Measurements from ENCODE around the gene ABHD5. TPM values are rescaled to one million over a fixed set of nuclear protein-coding genes. Genes with fewer than 3 reads are reported as not detected.

ABHD5 gene
- polyA plus RNA-seq, 4 donors = 13.8 to 42.5 (median 28.9) TPM

DNA sequence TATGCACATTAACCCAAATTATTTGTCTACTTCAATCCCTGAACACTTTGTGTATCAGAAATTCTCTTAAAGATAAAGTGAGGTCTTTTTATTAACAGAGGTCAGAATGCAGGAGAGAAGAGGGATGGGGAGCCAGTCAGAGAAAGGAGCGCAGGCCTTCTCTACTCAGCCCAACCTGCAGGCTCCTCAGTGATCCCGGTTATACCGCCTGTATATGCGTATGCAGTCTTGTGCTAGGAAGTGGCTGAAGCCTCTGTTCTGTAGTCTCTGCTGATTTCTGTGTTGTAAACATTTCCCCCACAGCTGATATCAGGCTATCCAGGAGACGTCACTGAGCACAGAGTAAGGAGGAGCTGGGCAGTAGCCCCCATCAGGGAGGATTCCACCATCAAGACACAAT lies 57.9 kb downstream of the ABHD5 start:
- WGBS, 3 donors = 82 to 94% (median 90%) methylated on average over 5 of the region's 5 CpGs
- no peak for DNase-seq
- no peak overlapping the region for H3K27ac ChIP-seq (ENCODE audit: low read depth in 1 of 3, low read length in 2 of 3)
- no peak for FAIRE-seq
- H3K36me3 ChIP-seq (ENCODE audit: control insufficient read depth in 3 of 3, insufficient read depth in 2 of 3, low read depth in 1 of 3, low read length in 3 of 3) = no peaks in the 10 kb centered on the region
- no peak overlapping the region for H3K4me3 ChIP-seq (ENCODE audit: low read depth in 1 of 3, low read length in 3 of 3)
- H3K9me3 ChIP-seq (ENCODE audit: control insufficient read depth in 2 of 2, insufficient read depth in 1 of 2, low read depth in 1 of 2, low read length in 1 of 2) = peaks cover 0 to 15% of the 10 kb centered on the region in 2 donors
- peaks cover 0 to 20% (median 0%) of the 10 kb centered on the region in 3 donors for H3K4me1 ChIP-seq (ENCODE audit: control insufficient read depth in 3 of 3, insufficient read depth in 2 of 3, low read depth in 1 of 3, low read length in 2 of 3)
- H3K27me3 ChIP-seq (ENCODE audit: control insufficient read depth in 3 of 3, insufficient read depth in 3 of 3, low read length in 3 of 3) = no peaks in the 10 kb centered on the region

DNA sequence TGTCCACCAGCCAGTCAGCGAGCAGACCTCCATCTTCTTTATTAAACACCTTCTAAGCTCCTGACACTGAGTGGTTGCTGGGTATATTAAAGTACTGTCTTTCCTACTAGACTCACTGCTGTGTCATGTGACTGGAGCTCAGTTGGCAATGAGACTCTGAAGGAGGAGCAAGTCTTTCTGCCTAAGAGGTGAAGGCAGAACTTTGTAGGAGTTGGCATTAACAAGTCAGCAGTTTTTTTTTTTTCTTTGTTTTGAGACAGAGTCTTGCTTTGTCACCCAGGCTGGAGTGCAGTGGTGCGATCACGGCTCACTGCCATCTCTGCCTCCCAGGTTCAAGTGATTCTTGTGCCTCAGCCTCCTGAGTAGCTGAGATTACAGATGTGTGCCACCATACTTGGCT lies 62.2 kb downstream of the ABHD5 start:
- FAIRE-seq (no peak), DNase-seq (no peak)
- peaks cover 0 to 36% (median 2%) of the 10 kb centered on the region in 3 donors for H3K4me1 ChIP-seq (ENCODE audit: control insufficient read depth in 3 of 3, insufficient read depth in 2 of 3, low read depth in 1 of 3, low read length in 2 of 3)
- H3K36me3 ChIP-seq (ENCODE audit: control insufficient read depth in 3 of 3, insufficient read depth in 2 of 3, low read depth in 1 of 3, low read length in 3 of 3) = no peaks in the 10 kb centered on the region
- no peaks in the 10 kb centered on the region for H3K9me3 ChIP-seq (ENCODE audit: control insufficient read depth in 2 of 2, insufficient read depth in 1 of 2, low read depth in 1 of 2, low read length in 1 of 2)
- H3K4me3 ChIP-seq (ENCODE audit: low read depth in 1 of 3, low read length in 3 of 3) = no peak overlapping the region
- no peaks in the 10 kb centered on the region for H3K27me3 ChIP-seq (ENCODE audit: control insufficient read depth in 3 of 3, insufficient read depth in 3 of 3, low read length in 3 of 3)
- no peak overlapping the region for H3K27ac ChIP-seq (ENCODE audit: low read depth in 1 of 3, low read length in 2 of 3)
- WGBS, 3 donors = 91 to 95% (median 92%) methylated on average over 3 of the region's 3 CpGs

DNA sequence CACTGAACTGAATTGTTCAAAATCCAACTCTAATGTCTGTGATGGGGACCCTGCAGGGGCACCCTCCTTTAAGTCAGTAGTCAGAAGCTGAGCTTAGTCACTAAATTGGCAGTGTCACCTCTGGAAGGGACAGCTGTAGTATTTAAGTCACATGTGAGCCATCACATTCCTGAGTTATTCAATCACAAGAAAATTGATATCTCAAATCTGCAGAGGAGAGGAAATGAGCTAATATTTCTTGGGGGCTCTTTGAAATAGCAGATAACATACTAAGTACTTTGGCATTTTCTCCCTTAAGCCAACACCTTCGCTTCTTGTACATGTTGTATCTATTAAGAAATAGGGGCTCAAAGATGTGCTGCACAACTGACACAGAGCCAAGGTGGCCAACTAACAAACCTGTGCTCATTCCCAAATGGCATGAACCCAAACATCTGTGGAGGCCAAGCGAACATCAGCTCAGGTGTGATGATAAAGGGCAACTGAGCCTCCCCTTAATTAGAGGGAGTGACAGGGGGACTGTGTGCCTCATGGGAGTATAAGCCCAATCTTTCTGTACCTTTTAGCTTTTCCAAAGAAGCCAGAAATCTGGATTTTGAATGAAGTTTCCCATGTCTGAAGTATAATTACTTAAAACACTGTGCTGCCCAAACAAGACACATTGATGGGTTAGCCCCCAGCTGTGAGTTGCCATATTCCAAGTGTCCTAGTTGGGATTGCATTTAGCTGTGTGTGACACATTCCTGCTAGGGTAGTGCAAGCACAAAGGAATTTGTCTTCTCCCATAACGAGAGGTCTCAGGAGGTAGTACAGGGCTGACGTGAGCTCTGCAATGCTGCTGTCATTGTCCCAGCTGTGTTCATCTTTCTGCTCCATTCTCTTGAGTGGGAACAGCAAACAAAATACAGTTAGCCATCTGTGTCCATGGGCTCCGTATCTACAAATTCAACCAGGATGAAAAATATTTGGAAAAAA lies 63.3 kb downstream of the ABHD5 start:
- Histone ChIP-seq H3K9me3 (ENCODE audit: control insufficient read depth in 2 of 2, insufficient read depth in 1 of 2, low read depth in 1 of 2, low read length in 1 of 2) (no peaks in the 10 kb centered on the region), H3K4me3 (ENCODE audit: low read depth in 1 of 3, low read length in 3 of 3) (no peak overlapping the region), H3K27ac (ENCODE audit: low read depth in 1 of 3, low read length in 2 of 3) (peak overlapping the region in 1 of 3 donors; percentile 48), H3K4me1 (ENCODE audit: control insufficient read depth in 3 of 3, insufficient read depth in 2 of 3, low read depth in 1 of 3, low read length in 2 of 3) (peaks cover 0 to 44% (median 7%) of the 10 kb centered on the region in 3 donors), H3K27me3 (ENCODE audit: control insufficient read depth in 3 of 3, insufficient read depth in 3 of 3, low read length in 3 of 3) (no peaks in the 10 kb centered on the region), H3K36me3 (ENCODE audit: control insufficient read depth in 3 of 3, insufficient read depth in 2 of 3, low read depth in 1 of 3, low read length in 3 of 3) (no peaks in the 10 kb centered on the region)
- FAIRE-seq = no peak
- 72 to 82% (median 76%) methylated on average over 5 of the region's 5 CpGs for WGBS, 3 donors
- DNase-seq = peak in 1 of 2 donors; percentile 46

DNA sequence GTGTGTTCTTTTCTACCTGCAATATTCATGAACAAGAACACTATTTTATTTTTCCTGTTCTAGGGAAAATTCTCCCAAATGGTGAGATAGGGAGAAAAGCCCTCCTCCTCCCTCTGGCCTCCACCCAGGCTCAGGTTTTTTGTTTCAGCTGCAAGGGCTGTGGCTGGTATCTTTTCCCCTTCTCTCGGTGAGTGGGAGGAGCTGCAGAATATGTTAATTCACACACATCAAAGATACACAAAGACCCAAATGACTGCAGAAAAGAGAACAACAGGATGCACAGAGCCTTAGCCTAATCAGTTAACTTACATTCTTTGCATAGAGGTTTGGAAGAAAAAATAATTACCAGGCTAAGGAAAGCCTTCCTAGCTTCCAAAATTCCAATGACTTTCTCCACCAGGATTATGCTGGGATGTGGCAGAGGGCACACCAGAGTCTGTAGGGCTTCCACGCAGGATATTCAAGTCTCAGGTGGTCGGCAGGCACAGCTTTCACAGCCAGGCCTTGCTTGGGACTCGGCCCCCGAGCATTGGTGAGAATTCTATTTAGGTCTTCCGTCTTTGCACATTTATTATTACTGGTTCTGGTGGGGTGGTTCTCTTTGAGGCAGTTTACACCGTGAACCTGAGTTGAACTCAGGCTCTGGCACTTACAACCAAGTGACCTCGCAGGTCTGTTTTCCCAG lies 64.9 kb downstream of the ABHD5 start:
- H3K36me3 ChIP-seq (ENCODE audit: control insufficient read depth in 3 of 3, insufficient read depth in 2 of 3, low read depth in 1 of 3, low read length in 3 of 3) = no peaks in the 10 kb centered on the region
- H3K4me3 ChIP-seq (ENCODE audit: low read depth in 1 of 3, low read length in 3 of 3) = no peak overlapping the region
- H3K4me1 ChIP-seq (ENCODE audit: control insufficient read depth in 3 of 3, insufficient read depth in 2 of 3, low read depth in 1 of 3, low read length in 2 of 3) = peaks cover 0 to 56% (median 8%) of the 10 kb centered on the region in 3 donors
- H3K27me3 ChIP-seq (ENCODE audit: control insufficient read depth in 3 of 3, insufficient read depth in 3 of 3, low read length in 3 of 3) = no peaks in the 10 kb centered on the region
- 71 to 76% (median 75%) methylated on average over 8 of the region's 8 CpGs for WGBS, 3 donors
- no peak for FAIRE-seq
- no peak overlapping the region for H3K27ac ChIP-seq (ENCODE audit: low read depth in 1 of 3, low read length in 2 of 3)
- no peak for DNase-seq
- H3K9me3 ChIP-seq (ENCODE audit: control insufficient read depth in 2 of 2, insufficient read depth in 1 of 2, low read depth in 1 of 2, low read length in 1 of 2) = no peaks in the 10 kb centered on the region

DNA sequence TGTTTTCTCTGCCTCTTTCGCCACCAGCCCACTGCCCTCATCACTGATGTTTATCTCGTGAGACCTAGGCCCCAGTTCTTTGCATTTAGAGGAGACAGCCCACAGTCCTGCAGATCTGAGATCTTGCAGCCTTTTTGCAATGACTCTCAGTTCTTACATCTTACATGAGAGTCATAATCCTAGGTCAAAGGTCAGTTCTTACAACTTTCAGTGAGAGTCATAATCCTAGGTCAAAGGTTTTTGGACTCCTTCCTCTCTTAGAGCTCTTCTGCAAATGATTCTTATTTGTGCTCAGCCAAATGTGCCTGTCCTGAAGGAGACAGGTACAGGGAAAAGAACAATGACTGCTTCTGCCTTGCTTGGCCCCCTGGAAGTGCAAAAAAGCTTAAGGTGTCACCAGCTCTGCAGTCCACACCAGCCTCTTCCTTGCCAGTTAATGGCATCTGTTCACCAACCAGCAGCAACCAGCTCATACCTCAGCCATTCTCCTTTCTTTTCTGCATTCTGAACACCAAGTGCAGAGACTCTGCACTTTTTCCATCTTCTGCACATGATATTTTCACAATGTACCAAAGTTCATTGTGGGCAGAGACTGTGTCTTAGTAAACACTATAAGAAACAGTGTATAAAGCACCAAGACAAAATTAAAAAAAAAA lies 67.1 kb downstream of the ABHD5 start:
- peak overlapping the region; percentile 27 to 87 (median 74) for H3K27ac ChIP-seq (ENCODE audit: low read depth in 1 of 3, low read length in 2 of 3)
- no peak for FAIRE-seq

DNA sequence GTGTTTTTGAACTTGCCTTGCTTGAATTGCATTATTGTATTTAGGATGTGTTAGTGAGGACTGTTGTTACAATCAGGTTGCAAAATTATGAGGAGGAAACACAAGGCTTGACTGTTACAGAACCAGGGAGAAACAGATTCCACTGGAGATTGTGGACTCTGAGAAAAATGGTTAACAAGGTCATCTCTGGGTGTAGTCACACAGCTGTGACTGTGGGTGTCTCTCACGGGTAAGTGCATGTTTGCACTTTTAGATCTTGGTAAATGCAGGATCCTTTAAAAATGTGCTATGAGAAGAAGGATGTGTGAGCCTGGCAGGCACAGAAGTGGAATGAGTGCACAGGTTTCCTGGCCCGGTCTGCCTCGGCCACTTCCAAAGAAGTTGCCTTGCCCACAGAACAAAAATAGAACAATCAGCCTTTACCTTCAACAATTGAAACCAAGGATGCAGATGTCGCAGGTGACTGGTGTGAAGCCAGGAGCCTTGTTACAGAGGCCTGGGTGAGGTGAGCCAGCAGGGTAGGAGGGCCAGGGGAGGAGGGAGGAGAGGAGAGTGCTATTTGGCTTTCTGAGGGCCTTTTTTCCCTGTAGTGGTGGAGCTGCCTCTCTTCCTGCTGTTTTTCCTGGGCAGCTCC lies 68.0 kb downstream of the ABHD5 start:
- Histone ChIP-seq H3K9me3 (ENCODE audit: control insufficient read depth in 2 of 2, insufficient read depth in 1 of 2, low read depth in 1 of 2, low read length in 1 of 2) (no peaks in the 10 kb centered on the region), H3K27me3 (ENCODE audit: control insufficient read depth in 3 of 3, insufficient read depth in 3 of 3, low read length in 3 of 3) (no peaks in the 10 kb centered on the region), H3K4me1 (ENCODE audit: control insufficient read depth in 3 of 3, insufficient read depth in 2 of 3, low read depth in 1 of 3, low read length in 2 of 3) (peaks cover 0 to 54% (median 11%) of the 10 kb centered on the region in 3 donors), H3K27ac (ENCODE audit: low read depth in 1 of 3, low read length in 2 of 3) (peak overlapping the region in 2 of 3 donors; percentile 74 to 87), H3K4me3 (ENCODE audit: low read depth in 1 of 3, low read length in 3 of 3) (no peak overlapping the region), H3K36me3 (ENCODE audit: control insufficient read depth in 3 of 3, insufficient read depth in 2 of 3, low read depth in 1 of 3, low read length in 3 of 3) (no peaks in the 10 kb centered on the region)
- FAIRE-seq = no peak
- peak in 1 of 2 donors; percentile 15 for DNase-seq
- 41 to 66% (median 52%) methylated on average over 4 of the region's 4 CpGs for WGBS, 3 donors

More for the DNA sequence above, 67.1 kb downstream of the ABHD5 start:
- Histone ChIP-seq H3K4me3 (ENCODE audit: low read depth in 1 of 3, low read length in 3 of 3) (no peak overlapping the region), H3K36me3 (ENCODE audit: control insufficient read depth in 3 of 3, insufficient read depth in 2 of 3, low read depth in 1 of 3, low read length in 3 of 3) (no peaks in the 10 kb centered on the region), H3K9me3 (ENCODE audit: control insufficient read depth in 2 of 2, insufficient read depth in 1 of 2, low read depth in 1 of 2, low read length in 1 of 2) (no peaks in the 10 kb centered on the region), H3K4me1 (ENCODE audit: control insufficient read depth in 3 of 3, insufficient read depth in 2 of 3, low read depth in 1 of 3, low read length in 2 of 3) (peaks cover 0 to 59% (median 11%) of the 10 kb centered on the region in 3 donors), H3K27me3 (ENCODE audit: control insufficient read depth in 3 of 3, insufficient read depth in 3 of 3, low read length in 3 of 3) (no peaks in the 10 kb centered on the region)
- peak; percentile 72 to 88 for DNase-seq
- 43 to 72% (median 46%) methylated on average over 2 of the region's 2 CpGs for WGBS, 3 donors

DNA sequence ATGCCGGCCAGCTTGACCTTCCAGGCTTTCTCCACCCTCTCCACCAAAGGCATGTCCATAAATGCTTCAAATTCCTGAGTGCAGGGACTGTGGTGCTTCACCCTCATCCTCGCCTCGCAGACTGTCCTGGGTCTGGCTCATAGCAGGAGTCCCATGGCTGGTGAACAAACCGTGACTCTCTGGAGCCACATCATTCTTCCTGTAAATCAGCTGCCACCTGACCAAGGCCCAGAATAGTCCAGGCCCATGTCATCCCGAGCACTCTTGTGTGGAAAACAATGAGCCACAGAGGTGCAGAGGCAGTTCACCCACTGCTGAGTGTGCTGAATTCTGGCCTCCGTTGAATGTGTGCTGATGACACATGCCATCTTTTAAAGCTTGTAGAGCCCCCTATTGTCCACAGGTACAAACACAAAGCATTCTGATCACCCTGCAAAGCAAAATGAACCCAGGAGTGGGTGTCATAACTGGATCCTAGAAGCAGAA lies 68.6 kb downstream of the ABHD5 start:
- WGBS, 3 donors = 68 to 75% (median 75%) methylated on average over 6 of the region's 6 CpGs
- DNase-seq (peak in 1 of 2 donors; percentile 40), FAIRE-seq (no peak)
- H3K9me3 ChIP-seq (ENCODE audit: control insufficient read depth in 2 of 2, insufficient read depth in 1 of 2, low read depth in 1 of 2, low read length in 1 of 2) = no peaks in the 10 kb centered on the region
- no peaks in the 10 kb centered on the region for H3K36me3 ChIP-seq (ENCODE audit: control insufficient read depth in 3 of 3, insufficient read depth in 2 of 3, low read depth in 1 of 3, low read length in 3 of 3)
- H3K4me3 ChIP-seq (ENCODE audit: low read depth in 1 of 3, low read length in 3 of 3) = no peak overlapping the region
- peaks cover 0 to 48% (median 11%) of the 10 kb centered on the region in 3 donors for H3K4me1 ChIP-seq (ENCODE audit: control insufficient read depth in 3 of 3, insufficient read depth in 2 of 3, low read depth in 1 of 3, low read length in 2 of 3)
- no peaks in the 10 kb centered on the region for H3K27me3 ChIP-seq (ENCODE audit: control insufficient read depth in 3 of 3, insufficient read depth in 3 of 3, low read length in 3 of 3)
- H3K27ac ChIP-seq (ENCODE audit: low read depth in 1 of 3, low read length in 2 of 3) = peak overlapping the region in 2 of 3 donors; percentile 46 to 87
